IPS DF 6.9 (cell line): ENCODE data around the gene RCE1.

Experiments
- DNase-seq: peaks from one replicate; pipeline ENCODE4 v3.0.0-alpha.2; 2013; ENCODE audit warnings: low read depth, low spot score
- H3K27ac ChIP-seq: one replicate; pipeline ENCODE4 v1.5.1; 2013; ENCODE audit warnings: low read length, control low read depth
- H3K27me3 ChIP-seq: 2 replicates; pipeline ENCODE4 v1.6.1; 2013; ENCODE audit warnings: mild to moderate bottlenecking, low read length; ENCODE audit not compliant: control insufficient read depth, insufficient read depth
- H3K36me3 ChIP-seq: 2 replicates; pipeline ENCODE4 v1.6.1; 2013; ENCODE audit warnings: low read length; ENCODE audit not compliant: control insufficient read depth, insufficient read depth
- H3K4me1 ChIP-seq: 2 replicates; pipeline ENCODE4 v1.6.1; 2013; ENCODE audit warnings: low read length; ENCODE audit not compliant: control insufficient read depth, insufficient read depth
- H3K4me3 ChIP-seq: 2 replicates; pipeline ENCODE4 v1.5.1; 2013; ENCODE audit warnings: mild to moderate bottlenecking, low read length
- H3K9me3 ChIP-seq: 2 replicates; pipeline ENCODE4 v1.6.1; 2013; ENCODE audit warnings: low read length, inconsistent platforms; ENCODE audit not compliant: control insufficient read depth, insufficient read depth
- WGBS: extraction: QIAGEN DNeasy Blood & Tissue Kit; methylation state at CpG from one replicate; pipeline ENCODE4 v1.1.7; 2013; ENCODE audit warnings: mixed read lengths, missing lambda C conversion rate; ENCODE audit not compliant: insufficient read length, insufficient coverage; 5-methylcytosine and 5-hydroxymethylcytosine counted together

RCE1 gene

DNA sequence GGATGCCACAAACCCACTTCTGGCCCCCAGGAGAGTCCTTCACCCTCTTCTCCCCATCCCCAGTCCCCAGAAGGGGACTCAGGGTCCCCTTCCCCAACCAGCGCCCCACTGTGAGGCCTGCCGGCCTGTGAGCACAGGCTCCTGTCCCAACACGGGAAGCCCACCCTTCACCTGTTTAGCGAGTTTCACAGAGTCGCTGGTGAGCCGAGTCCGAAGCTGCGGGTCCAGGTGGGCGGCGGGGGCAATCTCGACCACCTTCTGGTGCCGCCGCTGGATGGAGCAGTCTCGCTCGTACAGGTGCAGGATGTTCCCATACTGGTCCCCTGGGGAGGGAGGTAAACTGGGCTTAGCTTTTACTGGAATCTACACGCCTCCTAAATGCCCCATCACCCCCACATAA lies 26.9 kb downstream of the RCE1 start:
- Histone ChIP-seq H3K27me3 (no peaks in the 10 kb centered on the region), H3K4me1 (peaks cover 4% of the 10 kb centered on the region; the same call in 1 of the 2 replicates), H3K27ac (no peak overlapping the region), H3K36me3 (peaks cover 3% of the 10 kb centered on the region; the same call in 1 of the 2 replicates), H3K9me3 (no peaks in the 10 kb centered on the region), H3K4me3 (no peak overlapping the region)
- no CpG with 5 or more reads among the region's 16 CpGs for WGBS
- no peak for DNase-seq

DNA sequence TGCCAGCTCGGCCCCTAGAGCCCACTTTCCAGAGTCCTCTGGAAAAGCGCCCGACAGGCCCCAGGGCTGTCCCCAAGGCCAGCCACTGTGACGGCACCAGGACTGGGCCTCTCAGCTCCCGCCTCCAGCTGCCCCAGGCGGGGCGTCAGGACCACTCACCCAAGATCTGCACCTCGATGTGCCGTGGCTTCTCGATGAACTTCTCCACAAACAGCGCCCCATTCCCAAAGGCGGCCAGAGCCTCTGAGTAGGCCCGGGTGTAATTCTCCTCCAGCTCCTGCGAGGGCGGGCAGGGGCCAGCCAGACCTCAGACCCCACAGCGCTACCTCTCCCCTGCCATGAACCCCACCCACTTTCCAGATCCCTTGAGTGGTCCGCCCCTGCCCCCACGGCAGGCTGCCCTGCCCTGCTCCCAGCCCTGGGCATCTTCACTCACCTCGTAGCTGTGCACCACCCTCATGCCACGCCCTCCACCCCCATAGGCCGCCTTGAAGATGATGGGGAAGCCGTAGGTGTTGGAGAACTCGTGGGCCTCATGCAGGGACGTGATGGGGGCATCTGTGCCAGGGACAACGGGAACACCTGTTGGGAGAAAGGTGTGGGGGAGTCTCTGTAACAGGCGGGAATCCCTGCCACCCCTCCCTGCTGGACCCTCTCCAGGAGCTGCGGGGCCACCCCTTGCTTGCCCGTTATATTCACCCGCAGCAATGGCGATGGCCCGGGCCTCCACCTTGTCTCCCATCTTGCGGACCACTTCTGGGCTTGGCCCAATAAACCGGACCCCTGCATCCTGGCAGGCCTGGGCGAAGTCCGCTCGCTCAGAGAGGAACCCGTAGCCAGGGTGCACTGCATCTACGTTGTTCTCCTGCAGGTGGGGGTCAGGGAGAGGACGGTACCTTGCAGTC lies 27.6 kb downstream of the RCE1 start:
- H3K4me3 ChIP-seq = no peak overlapping the region
- no peak for DNase-seq
- no peaks in the 10 kb centered on the region for H3K9me3 ChIP-seq
- peaks cover 3% of the 10 kb centered on the region; the same call in 1 of the 2 replicates for H3K36me3 ChIP-seq
- no CpG with 5 or more reads among the region's 39 CpGs for WGBS
- H3K4me1 ChIP-seq = peaks cover 4% of the 10 kb centered on the region; the same call in 1 of the 2 replicates
- H3K27me3 ChIP-seq = no peaks in the 10 kb centered on the region
- H3K27ac ChIP-seq = no peak overlapping the region

DNA sequence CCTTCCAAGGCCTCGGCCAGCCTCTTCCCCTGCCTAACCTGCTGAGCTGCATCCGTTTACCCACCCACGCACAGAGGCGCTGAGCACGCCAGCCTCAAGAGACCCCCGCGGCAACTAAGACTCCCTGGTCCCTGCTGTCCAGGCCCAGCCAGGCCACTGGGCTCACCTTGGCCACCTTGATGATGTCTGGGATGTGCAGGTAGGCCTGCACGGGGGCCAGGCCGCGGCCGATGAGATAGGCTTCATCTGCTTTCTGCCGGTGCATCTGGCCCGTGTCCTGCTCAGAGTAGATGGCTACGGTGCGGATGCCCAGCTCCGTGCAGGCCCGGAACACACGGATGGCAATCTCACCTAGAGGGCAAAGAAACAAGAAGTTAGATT lies 28.3 kb downstream of the RCE1 start:
- Histone ChIP-seq H3K27ac (no peak overlapping the region), H3K27me3 (no peaks in the 10 kb centered on the region), H3K9me3 (no peaks in the 10 kb centered on the region), H3K4me3 (no peak overlapping the region), H3K36me3 (0 out of 2 replicates have a peak, but pooled peaks cover 3% of the 10 kb centered on the region), H3K4me1 (peaks cover 4% of the 10 kb centered on the region; the same call in 1 of the 2 replicates)
- no CpG with 5 or more reads among the region's 18 CpGs for WGBS
- no peak for DNase-seq

DNA sequence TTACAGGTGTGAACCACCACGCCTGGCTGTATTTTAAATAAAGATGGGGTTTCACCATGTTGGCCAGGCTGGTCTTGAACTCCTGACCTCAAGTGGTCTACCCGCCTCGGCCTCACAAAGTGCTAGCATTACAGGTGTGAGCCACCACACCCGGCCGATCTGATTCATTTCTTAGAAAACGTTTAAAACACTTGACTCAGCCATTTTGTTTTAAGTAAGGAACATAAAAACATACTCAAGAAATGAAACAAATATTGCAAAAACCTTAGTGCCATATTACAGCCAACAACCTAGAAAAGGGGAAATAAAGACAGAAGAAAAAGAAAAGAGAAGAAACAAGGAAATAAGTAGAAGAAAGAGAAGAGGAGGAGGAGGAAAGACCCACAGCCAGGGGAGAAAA lies 31.0 kb downstream of the RCE1 start:
- no peak for DNase-seq
- Histone ChIP-seq H3K27me3 (no peaks in the 10 kb centered on the region), H3K9me3 (no peaks in the 10 kb centered on the region), H3K4me1 (no peaks in the 10 kb centered on the region), H3K4me3 (no peak overlapping the region), H3K36me3 (0 out of 2 replicates have a peak, but pooled peaks cover 3% of the 10 kb centered on the region), H3K27ac (no peak overlapping the region)
- WGBS = no CpG with 5 or more reads among the region's 6 CpGs

DNA sequence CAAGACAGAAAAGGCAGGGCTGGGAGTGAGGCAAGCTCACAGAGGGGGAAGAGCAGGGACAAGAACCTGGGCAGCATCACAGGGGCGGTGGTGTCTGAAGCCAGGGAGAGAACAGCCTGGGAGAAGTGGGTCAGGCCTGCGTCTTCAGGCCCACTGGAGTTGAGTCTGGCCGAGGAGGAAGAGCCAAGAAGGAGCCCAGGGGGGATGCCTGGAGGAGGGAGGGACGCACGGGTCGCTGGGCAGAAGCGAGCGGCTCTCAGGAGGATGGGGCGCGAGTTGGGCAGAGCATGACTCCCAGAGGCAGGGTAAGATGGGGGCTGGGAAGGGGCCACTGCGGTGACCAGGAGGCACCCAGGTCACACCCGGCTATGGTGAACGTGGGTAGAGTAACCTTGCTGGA lies 32.1 kb downstream of the RCE1 start:
- H3K36me3 ChIP-seq = 0 out of 2 replicates have a peak, but pooled peaks cover 3% of the 10 kb centered on the region
- no peak overlapping the region for H3K27ac ChIP-seq
- no peaks in the 10 kb centered on the region for H3K4me1 ChIP-seq
- no peaks in the 10 kb centered on the region for H3K9me3 ChIP-seq
- no peaks in the 10 kb centered on the region for H3K27me3 ChIP-seq
- no peak overlapping the region for H3K4me3 ChIP-seq
- no CpG with 5 or more reads among the region's 13 CpGs for WGBS
- DNase-seq = no peak

DNA sequence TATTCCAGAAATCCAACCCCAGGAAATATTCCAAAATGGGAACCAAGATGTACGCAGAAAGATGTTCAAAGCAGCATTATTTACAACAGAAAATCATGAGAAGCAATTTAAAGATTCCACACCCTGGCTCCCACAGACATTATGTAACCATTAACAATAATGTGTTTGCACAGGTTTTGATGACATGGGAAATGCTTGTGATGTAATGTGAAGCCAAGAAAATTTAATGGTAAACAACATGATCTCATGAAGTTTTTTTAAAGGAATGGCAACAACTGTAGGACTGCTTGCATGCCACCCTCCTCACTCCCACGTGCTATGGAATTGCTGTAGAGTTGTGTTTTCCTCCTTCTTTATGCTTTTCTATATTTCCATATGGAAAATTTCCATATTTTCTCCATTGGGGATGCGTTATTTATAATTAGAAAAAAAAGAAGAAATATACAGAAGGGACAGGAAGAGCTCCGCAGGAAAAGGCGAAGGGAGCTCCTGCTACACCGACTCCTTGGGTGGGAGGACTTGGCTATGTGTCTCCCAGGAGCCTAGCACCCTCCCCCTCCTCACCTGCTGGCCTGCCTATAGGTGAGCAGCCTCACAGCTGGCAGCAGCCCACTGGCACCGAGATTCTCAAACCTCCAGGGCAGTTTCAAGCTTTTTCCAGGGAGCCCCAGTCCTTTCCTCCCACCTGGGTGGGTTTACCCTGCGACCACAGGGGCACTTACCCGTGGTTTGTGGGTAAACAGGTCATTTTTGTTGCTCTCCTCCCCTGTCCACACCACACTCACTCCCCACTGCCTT lies 34.5 kb downstream of the RCE1 start:
- Histone ChIP-seq H3K4me1 (no peaks in the 10 kb centered on the region; the same call in 1 of the 2 replicates), H3K36me3 (no peaks in the 10 kb centered on the region), H3K4me3 (no peak overlapping the region), H3K27ac (no peak overlapping the region), H3K27me3 (no peaks in the 10 kb centered on the region), H3K9me3 (no peaks in the 10 kb centered on the region)
- no peak for DNase-seq
- WGBS = no CpG with 5 or more reads among the region's 9 CpGs

DNA sequence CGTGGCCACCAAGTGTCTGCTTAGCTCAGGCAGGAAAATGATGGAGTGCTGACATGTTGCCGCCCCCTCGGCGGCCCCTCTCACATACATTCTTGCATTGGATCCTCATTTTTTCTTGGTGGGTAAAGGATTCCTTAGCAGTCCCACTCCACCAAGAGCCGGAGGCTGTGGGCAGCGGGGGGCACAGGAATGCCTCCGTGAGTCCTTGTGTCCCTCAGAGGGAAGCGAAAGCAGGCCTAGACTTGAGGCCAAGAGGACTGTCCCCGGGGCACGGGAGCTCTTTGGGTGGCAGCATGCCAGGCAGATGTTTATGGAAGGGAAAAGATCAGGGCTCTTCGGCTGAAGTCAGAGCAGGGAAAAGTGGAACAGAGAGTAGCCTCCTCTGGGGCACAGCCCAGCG lies 35.2 kb downstream of the RCE1 start:
- no peak overlapping the region for H3K27ac ChIP-seq
- H3K4me3 ChIP-seq = no peak overlapping the region
- H3K9me3 ChIP-seq = no peaks in the 10 kb centered on the region
- H3K27me3 ChIP-seq = no peaks in the 10 kb centered on the region
- no peak for DNase-seq
- no peaks in the 10 kb centered on the region for H3K36me3 ChIP-seq
- no CpG with 5 or more reads among the region's 12 CpGs for WGBS
- H3K4me1 ChIP-seq = no peaks in the 10 kb centered on the region; the same call in 1 of the 2 replicates

DNA sequence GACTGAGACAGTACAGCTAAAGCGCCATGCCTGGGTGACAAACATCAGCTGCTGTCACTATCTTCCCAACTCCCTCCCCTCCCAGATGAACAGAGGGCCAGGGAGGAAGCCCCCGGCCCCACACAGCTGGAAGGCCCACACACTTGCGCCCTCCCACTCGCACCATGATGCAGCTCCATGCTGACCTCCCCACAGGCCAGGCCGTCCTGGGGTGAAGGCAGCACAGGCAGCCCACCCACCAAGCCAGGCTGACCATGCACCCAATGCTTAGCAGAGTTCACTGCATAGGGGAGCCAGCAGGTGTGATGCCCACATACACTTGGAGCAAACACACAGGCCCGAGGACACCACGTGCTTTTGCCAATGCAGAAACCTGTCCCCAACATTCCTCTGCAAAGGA lies 35.8 kb downstream of the RCE1 start:
- WGBS = no CpG with 5 or more reads among the region's 7 CpGs
- no peaks in the 10 kb centered on the region for H3K27me3 ChIP-seq
- no peak overlapping the region for H3K27ac ChIP-seq
- no peak overlapping the region for H3K4me3 ChIP-seq
- no peak for DNase-seq
- H3K36me3 ChIP-seq = no peaks in the 10 kb centered on the region
- no peaks in the 10 kb centered on the region; the same call in 1 of the 2 replicates for H3K4me1 ChIP-seq
- no peaks in the 10 kb centered on the region for H3K9me3 ChIP-seq

DNA sequence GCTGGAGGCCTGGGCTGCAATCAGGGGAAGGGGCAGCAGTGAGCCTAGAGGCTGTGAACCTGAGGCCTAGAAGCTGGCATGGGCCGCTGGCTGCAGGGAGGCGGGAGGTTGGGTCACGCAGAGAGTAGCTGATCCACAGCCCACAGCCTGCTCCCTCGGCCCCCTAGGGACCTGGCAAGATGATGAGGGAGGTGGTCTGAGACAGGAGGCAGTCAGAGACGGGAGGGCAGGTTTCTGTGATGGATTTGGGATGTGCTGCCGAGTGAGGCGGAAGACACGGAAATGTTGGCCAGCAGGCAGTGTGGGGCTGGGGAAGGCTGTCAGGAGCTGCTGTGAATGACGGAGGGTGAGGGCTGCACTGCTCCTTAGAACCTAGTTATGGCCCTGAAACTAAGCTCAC lies 36.3 kb downstream of the RCE1 start:
- Histone ChIP-seq H3K36me3 (no peaks in the 10 kb centered on the region), H3K4me3 (no peak overlapping the region), H3K27ac (no peak overlapping the region), H3K27me3 (no peaks in the 10 kb centered on the region), H3K9me3 (no peaks in the 10 kb centered on the region), H3K4me1 (no peaks in the 10 kb centered on the region; the same call in 1 of the 2 replicates)
- DNase-seq = no peak
- WGBS = no CpG with 5 or more reads among the region's 9 CpGs

DNA sequence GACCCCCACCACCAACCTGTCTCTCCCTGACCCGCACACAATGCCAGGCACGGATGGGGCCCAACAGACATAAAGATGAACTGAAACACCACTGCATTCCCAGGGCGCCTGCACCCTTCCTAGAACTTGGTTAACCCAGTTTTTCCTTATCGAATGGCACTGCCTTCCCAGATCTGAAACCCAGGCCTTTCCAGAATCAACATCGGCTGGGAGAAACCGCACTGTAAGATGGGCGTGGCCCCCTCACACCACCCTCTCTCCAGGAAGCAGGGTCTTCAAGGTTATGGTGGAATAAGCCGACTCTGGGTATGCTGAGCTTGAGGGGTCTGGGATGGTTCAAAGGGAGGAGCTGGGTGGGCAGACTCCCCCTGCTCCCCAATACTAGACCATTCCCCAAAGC lies 36.8 kb downstream of the RCE1 start:
- no CpG with 5 or more reads among the region's 8 CpGs for WGBS
- Histone ChIP-seq H3K27ac (no peak overlapping the region), H3K36me3 (no peaks in the 10 kb centered on the region)

More for the DNA sequence above, 36.8 kb downstream of the RCE1 start:
- Histone ChIP-seq H3K9me3 (no peaks in the 10 kb centered on the region), H3K4me1 (no peaks in the 10 kb centered on the region; the same call in 1 of the 2 replicates), H3K4me3 (no peak overlapping the region), H3K27me3 (no peaks in the 10 kb centered on the region)
- no peak for DNase-seq
